Cerebellar cortex (tissue), 1 donor: Measurements from ENCODE around the gene OR2T5.
"Not testable (repeated sequence)": the region's sequence is repeated elsewhere in the genome, so short reads cannot be mapped to it uniquely, and the experiment has no call there.

ENCODE experiments used
- DNase-seq: peaks from one replicate; pipeline ENCODE4 v3.0.0-alpha.2; 2015; ENCODE audit warnings: low spot score

OR2T5 gene

DNA sequence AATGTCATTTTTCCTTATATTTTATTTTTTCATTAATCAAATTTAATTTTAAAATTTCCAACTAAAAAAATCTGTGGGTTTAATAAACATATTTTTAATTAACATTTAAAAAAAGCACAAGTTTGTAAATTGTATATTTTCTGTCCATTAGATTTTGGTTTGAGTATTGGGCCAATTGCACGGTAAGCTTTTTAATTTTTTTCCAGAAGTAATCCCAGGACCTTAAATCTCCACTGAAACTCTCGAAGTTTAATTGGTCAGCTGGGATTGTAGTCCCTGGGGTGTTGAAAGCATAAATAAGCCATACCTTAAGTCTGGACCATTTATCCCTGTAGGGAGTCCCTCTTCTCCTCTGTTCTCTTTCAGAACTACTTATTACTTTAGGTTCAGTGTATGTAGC lies 19.4 kb downstream of the OR2T5 start, which contains the start of gene OR2G6:
TSS of gene OR2G6 (plus strand) at position 301 of the 400 bp plus-strand sequence. CDS start 13,574 bp downstream, outside the sequence.
- not testable (repeated sequence) for DNase-seq

DNA sequence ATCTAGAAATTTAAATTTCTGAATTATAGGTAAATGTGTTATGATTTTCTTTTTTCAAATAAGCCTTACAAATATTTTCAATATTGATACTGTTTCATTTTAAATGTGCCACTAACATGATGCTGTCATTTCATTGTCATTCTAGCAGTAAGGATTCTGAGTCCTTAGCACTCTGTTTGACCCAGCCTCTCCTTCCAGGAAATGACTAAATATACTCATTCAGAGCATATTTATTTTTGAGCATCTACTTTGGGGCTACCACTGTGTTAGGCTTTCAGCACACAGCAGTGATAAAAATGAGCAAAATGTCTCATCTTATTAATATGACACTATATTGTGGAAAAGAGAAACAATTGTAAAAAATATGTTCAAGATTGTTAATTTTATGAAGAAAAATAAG lies 21.8 kb downstream of the OR2T5 start:
- not testable (repeated sequence) for DNase-seq

DNA sequence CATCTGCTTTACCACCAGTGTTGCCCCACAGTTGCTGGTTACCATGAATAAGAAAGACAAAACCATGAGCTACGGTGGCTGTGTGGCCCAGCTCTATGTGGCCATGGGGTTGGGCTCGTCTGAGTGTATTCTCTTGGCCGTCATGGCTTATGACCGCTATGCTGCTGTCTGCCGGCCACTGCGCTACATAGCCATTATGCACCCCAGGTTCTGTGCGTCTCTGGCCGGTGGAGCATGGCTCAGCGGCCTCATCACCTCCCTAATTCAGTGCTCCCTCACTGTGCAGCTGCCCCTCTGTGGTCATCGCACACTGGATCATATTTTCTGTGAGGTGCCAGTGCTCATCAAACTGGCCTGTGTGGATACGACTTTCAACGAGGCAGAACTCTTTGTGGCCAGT lies 33.5 kb downstream of the OR2T5 start:
- no peak for DNase-seq

DNA sequence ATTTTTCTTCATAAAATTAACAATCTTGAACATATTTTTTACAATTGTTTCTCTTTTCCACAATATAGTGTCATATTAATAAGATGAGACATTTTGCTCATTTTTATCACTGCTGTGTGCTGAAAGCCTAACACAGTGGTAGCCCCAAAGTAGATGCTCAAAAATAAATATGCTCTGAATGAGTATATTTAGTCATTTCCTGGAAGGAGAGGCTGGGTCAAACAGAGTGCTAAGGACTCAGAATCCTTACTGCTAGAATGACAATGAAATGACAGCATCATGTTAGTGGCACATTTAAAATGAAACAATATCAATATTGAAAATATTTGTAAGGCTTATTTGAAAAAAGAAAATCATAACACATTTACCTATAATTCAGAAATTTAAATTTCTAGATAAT lies 49.1 kb downstream of the OR2T5 start:
- not testable (repeated sequence) for DNase-seq
